MM.1S (cell line): ENCODE results near the gene ZAP70.

ENCODE experiments used
- CTCF ChIP-seq: fragments of 300-600 bp; sonication (generic); IDR thresholded peaks from 2 replicates; pipeline ENCODE4 v1.5.1; 2016; ENCODE audit warnings: antibody characterized with exemption, low read length, mixed read lengths
- EZH2 ChIP-seq: fragments of 300-600 bp; sonication (generic); optimal IDR thresholded peaks from 2 replicates; pipeline ENCODE3; 2017; ENCODE audit warnings: low read depth, mild to moderate bottlenecking, antibody characterized with exemption, low read length, mixed read lengths
- EZH2phosphoT487 ChIP-seq: fragments of 300-600 bp; sonication (generic); IDR thresholded peaks from 2 replicates; pipeline ENCODE4 v1.6.1; 2018; ENCODE audit warnings: antibody characterized with exemption, low read length

GRCh38 chr2:97717613-97717995 lies 4.2 kb downstream of the ZAP70 start:
- TF ChIP-seq CTCF (no peak), EZH2phosphoT487 (no peak), EZH2 (no peak)
